NCI-H1105 treated with DMSO at 0.1 percent for 48 hours (cell line): Measurements from ENCODE around the gene CRAT.

Source experiments
- DNase-seq: peaks from one replicate; lab custom pipeline; 2025; lab: John Stamatoyannopoulos, UW

CRAT gene

GRCh38 chr9:129110740-129111527 is at the start of gene CRAT, which contains the start of gene PTPA:
CRAT (minus strand) TSS chr9:129110793; CDS start chr9:129110509, 284 bp downstream.
PTPA (plus strand) TSS chr9:129111415; CDS start chr9:129111601, 186 bp downstream.
- peak; percentile 76 for DNase-seq

DNA sequence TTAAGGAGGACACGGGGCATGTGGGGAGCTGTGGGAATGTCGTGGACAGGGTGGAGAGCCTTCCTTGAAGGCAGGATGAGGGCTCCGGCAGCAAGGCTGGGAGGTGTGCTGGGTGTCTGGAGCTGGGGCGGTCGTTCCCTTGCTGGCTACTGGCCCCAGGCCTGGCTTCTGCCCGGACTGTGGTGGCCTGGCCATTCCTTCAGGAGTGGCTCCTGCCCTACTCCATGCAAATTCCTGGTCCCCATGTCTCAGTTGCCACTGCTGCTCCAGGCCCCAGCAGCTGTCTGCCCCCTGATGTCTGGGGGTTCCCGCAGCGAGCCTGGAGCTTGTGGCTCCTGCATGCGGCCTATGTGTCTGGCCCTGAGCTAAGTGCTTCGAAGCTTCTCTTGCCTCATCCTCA is 45.6 kb upstream of the CRAT start:
- no peak for DNase-seq

GRCh38 chr9:129154866-129155477 is 44.4 kb upstream of the CRAT start:
- no peak for DNase-seq

GRCh38 chr9:129151469-129151868 is 40.9 kb upstream of the CRAT start:
- no peak for DNase-seq

GRCh38 chr9:129150672-129151211 is 40.1 kb upstream of the CRAT start:
- no peak for DNase-seq

DNA sequence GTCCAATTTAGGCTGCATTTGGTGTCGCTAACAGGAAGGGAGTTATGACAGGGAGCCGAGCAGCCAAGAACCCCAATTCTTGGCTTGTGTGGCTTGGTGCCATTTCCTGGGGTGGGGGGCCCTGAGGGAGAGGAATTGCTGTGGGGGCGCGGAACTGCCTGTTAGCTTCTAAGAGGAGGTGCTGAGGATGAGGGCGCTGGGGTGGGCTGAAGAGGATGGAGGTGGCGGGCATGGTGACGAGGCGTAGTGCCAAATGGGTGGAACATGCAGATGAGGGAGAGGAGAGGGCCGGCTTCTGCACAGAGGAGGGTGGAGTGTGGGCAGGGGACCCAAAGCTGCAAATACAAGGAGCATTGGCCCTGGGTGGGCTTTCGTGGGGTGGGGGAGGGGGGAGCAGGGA is 39.5 kb upstream of the CRAT start:
- DNase-seq, result no peak

DNA sequence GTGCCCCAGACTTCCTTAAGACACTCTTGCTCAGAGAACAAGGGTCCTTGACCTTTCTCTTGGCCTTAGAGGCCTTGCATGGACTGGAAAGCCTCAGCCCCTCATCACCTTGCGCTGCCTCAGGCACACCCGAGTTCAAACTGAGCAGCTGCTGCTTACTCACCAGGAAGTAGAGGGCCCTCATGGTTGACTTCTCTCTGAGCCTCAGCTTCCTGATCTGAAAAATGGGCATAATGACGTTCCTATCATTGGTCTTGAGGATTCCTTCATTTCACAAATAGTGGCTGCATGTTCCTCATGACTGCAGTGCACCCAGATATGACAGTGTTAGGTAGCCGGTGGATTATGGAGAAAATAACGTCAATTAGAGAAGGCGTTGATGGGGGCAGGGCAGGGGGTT is 38.8 kb upstream of the CRAT start:
- no peak for DNase-seq

DNA sequence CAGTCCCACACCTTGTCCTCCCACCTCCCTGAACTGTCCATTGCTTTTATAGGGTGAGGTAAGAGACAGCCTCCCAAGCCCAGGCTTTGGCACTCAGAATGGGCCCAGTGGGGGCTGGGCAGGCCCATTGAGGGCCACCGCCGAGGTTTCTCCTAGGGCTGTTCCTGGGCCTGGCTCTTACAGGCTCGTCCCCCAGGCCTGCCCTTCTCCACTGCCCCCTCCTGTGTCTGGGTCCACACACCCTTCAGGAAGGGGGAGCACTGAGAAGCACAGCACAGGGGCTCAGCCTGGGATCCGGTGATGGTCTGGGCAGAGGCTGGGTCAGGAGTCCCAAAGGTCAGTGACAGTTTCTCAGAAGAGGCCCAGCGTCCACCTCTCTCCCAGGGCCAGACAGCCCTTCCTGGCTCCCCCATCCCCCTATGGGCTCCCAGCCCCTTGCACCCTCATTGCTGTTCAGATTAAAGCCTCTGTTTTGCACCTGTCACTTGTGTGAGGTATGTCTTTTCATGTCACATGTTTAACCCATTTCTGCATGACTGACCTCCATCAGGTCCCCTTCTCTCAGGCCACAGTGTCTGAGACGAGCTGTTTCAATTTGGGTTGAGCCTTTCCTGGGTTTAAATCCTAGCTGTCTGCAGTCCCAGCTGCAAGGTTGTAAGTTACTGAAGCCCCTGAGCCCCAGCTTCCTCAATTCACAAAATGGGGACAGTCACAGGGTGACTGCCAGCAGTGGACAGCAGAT is 38.0 kb upstream of the CRAT start:
- DNase-seq, result no peak

DNA sequence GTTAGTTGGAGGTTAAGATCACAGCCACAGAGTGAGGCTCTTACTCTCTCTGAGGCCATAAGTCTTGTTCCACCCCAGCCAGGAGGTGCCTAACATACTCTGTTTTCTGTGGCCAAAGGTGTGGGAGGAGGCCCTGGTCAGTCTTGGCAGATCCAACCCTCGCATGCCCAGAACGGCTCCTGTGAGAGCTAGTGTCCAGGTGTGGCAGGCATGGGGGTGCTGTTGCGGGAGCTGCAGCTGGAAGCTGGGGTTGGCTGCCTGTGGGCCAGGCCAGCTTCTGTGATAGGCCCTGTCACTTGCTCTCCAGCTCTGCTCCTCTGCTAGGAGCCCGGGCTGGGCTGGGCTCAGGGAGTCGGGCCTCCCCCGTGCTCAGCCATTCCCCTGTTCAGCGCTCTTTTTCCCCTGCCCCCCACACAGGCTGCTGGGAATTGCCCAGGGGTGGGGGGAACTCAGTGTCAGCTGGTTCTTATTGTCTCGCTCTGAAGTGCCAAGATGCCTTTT is 35.9 kb upstream of the CRAT start:
- no peak for DNase-seq

GRCh38 chr9:129145841-129146292 is 35.3 kb upstream of the CRAT start:
- DNase-seq, result no peak

GRCh38 chr9:129145316-129145715 is 34.7 kb upstream of the CRAT start:
- no peak for DNase-seq

DNA sequence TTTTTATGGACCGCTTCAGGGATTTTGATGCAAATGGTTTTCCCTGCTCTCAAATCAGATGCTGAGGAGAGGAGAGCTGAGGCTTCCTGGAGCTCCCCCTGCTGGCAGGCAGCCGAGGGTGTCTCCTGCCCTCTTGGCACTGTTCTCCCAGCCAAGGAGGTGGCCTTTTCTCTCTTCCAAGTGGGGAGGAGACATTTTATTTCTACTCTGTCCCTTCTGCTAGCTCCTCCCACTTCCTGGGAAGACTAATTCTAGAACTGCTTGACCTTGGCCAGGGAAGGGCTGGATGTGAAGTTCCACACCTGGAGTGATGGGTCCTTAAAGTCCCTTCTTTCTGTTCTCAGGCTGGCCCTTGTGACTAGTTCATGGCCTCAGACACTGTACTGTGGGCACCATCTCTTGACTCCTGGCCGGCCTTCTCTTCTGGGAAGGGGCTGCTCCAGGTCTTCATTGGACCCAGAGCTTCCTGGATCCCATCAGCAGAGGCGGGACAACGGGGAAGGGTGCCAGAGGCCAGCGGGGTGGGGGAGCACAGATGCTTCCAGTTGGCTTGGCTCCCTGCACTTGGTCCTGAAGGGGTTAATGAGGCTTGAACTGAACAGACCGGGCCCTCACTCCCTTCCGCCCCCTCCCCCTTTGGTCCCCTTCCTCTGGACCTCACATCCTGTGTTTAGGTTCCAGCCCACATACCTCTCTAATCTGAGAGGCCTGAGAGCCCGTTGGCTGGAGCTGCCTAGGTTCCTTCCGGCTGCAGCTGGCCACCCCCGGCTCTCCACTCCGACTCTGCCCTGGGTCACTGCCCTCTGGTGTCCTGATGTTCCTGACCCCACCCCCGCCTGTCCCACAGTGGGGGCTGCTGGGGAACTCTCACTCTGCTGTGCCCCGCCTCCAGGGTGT is 32.7 kb upstream of the CRAT start:
- peak; percentile 27 for DNase-seq

- no peak for DNase-seq
Measured at GRCh38 chr9:129142138-129142935, 31.7 kb upstream of the CRAT start.

DNA sequence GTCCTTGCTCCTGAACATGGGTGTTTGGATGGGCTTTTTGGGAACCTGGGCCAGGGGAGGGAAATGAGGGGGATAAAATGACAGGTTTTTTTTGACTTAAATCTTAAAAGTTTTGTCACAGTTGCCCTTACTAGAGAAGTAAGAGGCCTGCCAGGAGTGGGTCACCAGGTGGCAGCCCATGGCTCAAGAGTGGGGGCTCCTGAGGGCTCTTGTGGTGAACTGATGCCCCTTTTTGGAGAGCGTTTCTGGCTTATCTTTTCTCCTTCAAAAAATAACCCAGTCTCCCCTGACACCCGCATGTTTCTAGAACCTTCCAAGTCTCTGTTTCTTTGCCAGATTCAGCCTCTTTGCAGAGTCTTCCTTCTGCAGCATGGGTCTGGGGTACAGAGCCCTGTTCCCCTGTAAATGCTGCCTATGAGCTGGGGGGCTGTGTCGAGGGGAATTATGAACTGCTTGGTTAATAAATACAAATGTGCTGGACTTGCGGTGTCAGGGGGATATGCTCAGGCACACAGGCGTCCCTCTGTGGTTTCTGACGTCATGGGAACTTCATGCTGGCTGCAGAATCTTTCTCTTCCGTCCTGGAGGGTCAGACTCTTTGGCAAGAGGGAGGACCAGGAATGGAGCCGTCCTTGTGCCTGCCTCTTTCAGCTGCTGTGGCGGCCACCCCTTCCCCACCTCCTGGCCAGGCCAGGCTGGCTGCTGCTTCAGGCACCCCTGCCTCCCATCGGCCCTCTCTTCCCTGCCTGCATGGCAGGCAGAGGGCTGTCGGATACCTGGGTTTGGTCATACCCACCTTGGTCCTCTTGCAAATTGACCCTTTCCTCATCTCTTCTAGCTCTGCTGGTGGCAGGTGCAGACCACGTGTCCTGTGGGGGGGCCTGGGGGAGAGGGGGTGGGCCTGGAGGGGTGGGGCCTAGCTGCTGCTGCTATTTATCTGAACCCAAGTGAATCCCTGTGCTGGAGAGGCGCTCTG is 30.8 kb upstream of the CRAT start:
- DNase-seq, result no peak

GRCh38 chr9:129140397-129141065 is 29.9 kb upstream of the CRAT start:
- peak; percentile 16 for DNase-seq

DNA sequence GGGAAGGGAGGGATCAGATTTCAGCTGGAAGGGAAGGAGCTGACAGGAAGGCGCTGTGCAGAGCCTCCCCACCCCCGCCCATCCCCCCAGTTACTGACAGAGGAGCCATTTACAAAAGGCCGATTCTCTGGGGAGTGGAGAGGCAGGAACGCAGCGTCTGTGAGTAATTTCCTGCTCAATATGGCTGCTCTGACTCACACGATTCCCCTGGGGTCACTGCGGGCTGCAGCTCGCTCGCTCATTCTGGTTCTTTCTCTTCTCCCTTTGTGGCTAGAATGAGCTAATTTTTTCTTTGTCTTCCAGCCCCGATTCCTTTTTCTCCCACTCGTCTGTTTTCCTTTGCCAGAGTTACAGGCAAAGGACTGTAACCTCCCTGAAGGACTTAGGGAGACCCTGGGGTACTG is 29.4 kb upstream of the CRAT start:
- DNase-seq, result peak; percentile 90

- peak; percentile 75 for DNase-seq
Measured at GRCh38 chr9:129139233-129139992, 28.8 kb upstream of the CRAT start.
